ENCODE measurements around the gene APP.

Gene APP

GRCh38 chr21:26105819-26106218, 64.8 kb downstream of the APP start:
- H3K4me1 ChIP-seq (ENCODE audit: insufficient read depth, low read length, poor library complexity, severe bottlenecking): no peaks in the 10 kb centered on the region
- no peaks in the 10 kb centered on the region for H3K27me3 ChIP-seq (ENCODE audit: insufficient read depth, low read length, poor library complexity, severe bottlenecking)
- H3F3A ChIP-seq (ENCODE audit: low read depth): no peaks in the 10 kb centered on the region
- no peaks in the 10 kb centered on the region for H3K9me2 ChIP-seq (replicated peaks; ENCODE audit: low read depth, low read length)
- H3K79me2 ChIP-seq (ENCODE audit: insufficient read depth, low read length): no peaks in the 10 kb centered on the region
- no peak overlapping the region for H3K4me2 ChIP-seq (ENCODE audit: low read depth, low read length, poor library complexity, severe bottlenecking)
- no peaks in the 10 kb centered on the region for H3K36me3 ChIP-seq (ENCODE audit: insufficient read depth, low read length)
- H3K9me3 ChIP-seq (ENCODE audit: insufficient read depth, low read depth, low read length): no peaks in the 10 kb centered on the region
- H3K9ac ChIP-seq (ENCODE audit: low read depth, low read length, poor library complexity, severe bottlenecking): no peak overlapping the region
- H4K20me1 ChIP-seq (ENCODE audit: insufficient read depth, low read length, poor library complexity, severe bottlenecking): no peaks in the 10 kb centered on the region
- H2AFZ ChIP-seq (ENCODE audit: low read length): no peak overlapping the region
- H3K4me3 ChIP-seq (ENCODE audit: low read length, poor library complexity, severe bottlenecking): no peak overlapping the region
- no peak for TF ChIP-seq CTCF (conservative IDR thresholded peaks at IDR 0.05; ENCODE audit: low read length)
- TF ChIP-seq EZH2phosphoT487 (IDR thresholded peaks at IDR 0.05; ENCODE audit: borderline replicate concordance): no peak

- TF ChIP-seq EZH2phosphoT487 (IDR thresholded peaks at IDR 0.05; ENCODE audit: borderline replicate concordance): no peak
- TF ChIP-seq CTCF (conservative IDR thresholded peaks at IDR 0.05; ENCODE audit: low read length): no peak
- no peaks in the 10 kb centered on the region for H3K9me3 ChIP-seq (ENCODE audit: insufficient read depth, low read depth, low read length)
- no peaks in the 10 kb centered on the region for H3K36me3 ChIP-seq (ENCODE audit: insufficient read depth, low read length)
- H3K4me3 ChIP-seq (ENCODE audit: low read length, poor library complexity, severe bottlenecking): no peak overlapping the region
- no peaks in the 10 kb centered on the region for H3K79me2 ChIP-seq (ENCODE audit: insufficient read depth, low read length)
- no peaks in the 10 kb centered on the region for H3F3A ChIP-seq (ENCODE audit: low read depth)
- no peaks in the 10 kb centered on the region for H3K27me3 ChIP-seq (ENCODE audit: insufficient read depth, low read length, poor library complexity, severe bottlenecking)
- H3K9ac ChIP-seq (ENCODE audit: low read depth, low read length, poor library complexity, severe bottlenecking): no peak overlapping the region
- no peaks in the 10 kb centered on the region for H3K9me2 ChIP-seq (replicated peaks; ENCODE audit: low read depth, low read length)
- H4K20me1 ChIP-seq (ENCODE audit: insufficient read depth, low read length, poor library complexity, severe bottlenecking): no peaks in the 10 kb centered on the region
- no peak overlapping the region for H3K4me2 ChIP-seq (ENCODE audit: low read depth, low read length, poor library complexity, severe bottlenecking)
- H3K4me1 ChIP-seq (ENCODE audit: insufficient read depth, low read length, poor library complexity, severe bottlenecking): no peaks in the 10 kb centered on the region
- H2AFZ ChIP-seq (ENCODE audit: low read length): no peak overlapping the region
Observed at GRCh38 chr21:26100573-26100972, 70.0 kb downstream of the APP start.

- Histone ChIP-seq H3K9ac (ENCODE audit: low read depth, low read length, poor library complexity, severe bottlenecking) (no peak overlapping the region), H3F3A (ENCODE audit: low read depth) (no peaks in the 10 kb centered on the region), H3K9me3 (ENCODE audit: insufficient read depth, low read depth, low read length) (no peaks in the 10 kb centered on the region), H3K4me2 (ENCODE audit: low read depth, low read length, poor library complexity, severe bottlenecking) (no peak overlapping the region), H3K4me1 (ENCODE audit: insufficient read depth, low read length, poor library complexity, severe bottlenecking) (no peaks in the 10 kb centered on the region), H3K27me3 (ENCODE audit: insufficient read depth, low read length, poor library complexity, severe bottlenecking) (no peaks in the 10 kb centered on the region), H2AFZ (ENCODE audit: low read length) (no peak overlapping the region), H3K9me2 (replicated peaks; ENCODE audit: low read depth, low read length) (no peaks in the 10 kb centered on the region), H3K36me3 (ENCODE audit: insufficient read depth, low read length) (no peaks in the 10 kb centered on the region), H3K79me2 (ENCODE audit: insufficient read depth, low read length) (no peaks in the 10 kb centered on the region), H4K20me1 (ENCODE audit: insufficient read depth, low read length, poor library complexity, severe bottlenecking) (no peaks in the 10 kb centered on the region), H3K4me3 (ENCODE audit: low read length, poor library complexity, severe bottlenecking) (no peak overlapping the region)
- TF ChIP-seq CTCF (conservative IDR thresholded peaks at IDR 0.05; ENCODE audit: low read length) (no peak), EZH2phosphoT487 (IDR thresholded peaks at IDR 0.05; ENCODE audit: borderline replicate concordance) (no peak)
Observed at GRCh38 chr21:26099610-26100219, 70.9 kb downstream of the APP start.

All from Loucy (cell line).